K562 (cell line): ENCODE results near the gene PDHX. TPM values are rescaled to one million over a fixed set of nuclear protein-coding genes. Genes with fewer than 3 reads are reported as not detected.

ENCODE experiments used
- BRD9 ChIP-seq: fragments of 450-650 bp; IDR thresholded peaks from 2 replicates; pipeline ENCODE4 v1.6.1; 2018; ENCODE audit warnings: low read depth; ENCODE audit not compliant: partially characterized antibody
- CREB3L1 ChIP-seq: fragments of 450-650 bp; IDR thresholded peaks from 2 replicates; pipeline ENCODE4 v1.6.1; 2014; ENCODE audit warnings: low read depth, mild to moderate bottlenecking, moderate library complexity, borderline replicate concordance
- CTCFL ChIP-seq: IDR thresholded peaks from 2 replicates; pipeline ENCODE4 v1.6.1; 2011; ENCODE audit warnings: borderline replicate concordance, low read depth, mild to moderate bottlenecking, moderate library complexity, low read length; ENCODE audit not compliant: insufficient read depth, poor library complexity, severe bottlenecking
- DDX20 ChIP-seq: fragments of 450-650 bp; IDR thresholded peaks from 2 replicates; pipeline ENCODE4 v1.6.1; 2016; ENCODE audit warnings: missing genetic modification characterization, low read depth, mild to moderate bottlenecking, missing compliant biosample characterization, moderate library complexity
- DPF2 ChIP-seq: fragments of 450-650 bp; IDR thresholded peaks from 2 replicates; pipeline ENCODE4 v1.6.1; 2016
- GTF2F1 ChIP-seq: IDR thresholded peaks from 2 replicates; pipeline ENCODE4 v1.6.1; 2011; ENCODE audit warnings: low read depth, low read length, improper control_type of control experiment
- HIVEP1 ChIP-seq: fragments of 250-450 bp; sonication (Bioruptor Pico); IDR thresholded peaks from 2 replicates; pipeline ENCODE4 v1.4.0; 2020; ENCODE audit warnings: mild to moderate bottlenecking
- ID3 ChIP-seq, 2 experiments: fragments of 250-450 bp in 1 of 2; fragments of 450-650 bp in 1 of 2; sonication (Bioruptor Pico) in 1 of 2; IDR thresholded peaks; 2 replicates each; pipeline versions ENCODE4 v1.6.1 to v1.8.0; 2016 to 2021; ENCODE audit warnings: mild to moderate bottlenecking in 2 of 2, moderate library complexity in 2 of 2, missing compliant biosample characterization in 1 of 2, missing genetic modification characterization in 1 of 2
- LEF1 ChIP-seq: fragments of 450-650 bp; IDR thresholded peaks from 2 replicates; pipeline ENCODE4 v1.6.1; 2016; ENCODE audit warnings: mild to moderate bottlenecking
- NFXL1 ChIP-seq: fragments of 450-650 bp; formaldehyde crosslinking; IDR thresholded peaks from 2 replicates; pipeline ENCODE4 v1.4.0; 2021; ENCODE audit warnings: mild to moderate bottlenecking
- PML ChIP-seq: IDR thresholded peaks from 2 replicates; pipeline ENCODE4 v1.6.1; 2012; ENCODE audit warnings: low read length, inconsistent platforms
- PPARD ChIP-seq: fragments of 250-450 bp; sonication (Bioruptor Pico); IDR thresholded peaks from 2 replicates; pipeline ENCODE4 v1.8.0; 2022; ENCODE audit warnings: inconsistent platforms, mild to moderate bottlenecking, moderate library complexity
- RB1 ChIP-seq: fragments of 450-650 bp; IDR thresholded peaks from 2 replicates; pipeline ENCODE4 v1.6.1; 2017; ENCODE audit warnings: low read depth, mild to moderate bottlenecking
- RFX5 ChIP-seq: IDR thresholded peaks from 2 replicates; pipeline ENCODE4 v1.6.1; 2011; ENCODE audit warnings: low read depth, mild to moderate bottlenecking, improper control_type of control experiment, low read length
- TAF1 ChIP-seq: IDR thresholded peaks from 2 replicates; pipeline ENCODE4 v1.6.1; 2011; ENCODE audit warnings: mild to moderate bottlenecking, low read length, moderate library complexity; ENCODE audit not compliant: insufficient read depth, control insufficient read depth, severe bottlenecking; ENCODE audit errors: extremely low read depth
- TAF9B ChIP-seq: fragments of 450-650 bp; IDR thresholded peaks from 2 replicates; pipeline ENCODE4 v1.6.1; 2018; ENCODE audit warnings: mild to moderate bottlenecking; ENCODE audit not compliant: partially characterized antibody
- ZBED1 ChIP-seq: IDR thresholded peaks from 2 replicates; pipeline ENCODE4 v1.6.1; 2014
- ZNF217 ChIP-seq: sonication (generic); formaldehyde crosslinking; IDR thresholded peaks from 2 replicates; pipeline ENCODE4 v1.8.0; 2022; ENCODE audit warnings: mild to moderate bottlenecking, missing genetic modification reagents
- polyA plus RNA-seq, 8 experiments: library from polyadenylated mRNA; depleted of rRNA in 4 of 8; stranded (reverse) in 5 of 8; unstranded in 3 of 8; fragments of >200 nt; fragmentation: Nextera tagmentation in 2 of 8; fragmentation: Illumina TruSeq in 1 of 8; extraction: Ambion mirVana in 2 of 8; extraction: Trizol in 1 of 8; gene quantifications; 2 replicates each; pipeline versions ENCODE4 v1.2.1 to v1.2.3, GENCODE V29; 2011 to 2014; ENCODE audit warnings: inconsistent platforms in 1 of 8, missing spikeins in 1 of 8
- total RNA-seq, 7 experiments: library from RNA; depleted of rRNA in 6 of 7; stranded (reverse); fragments of >200 nt in 6 of 7; fragmentation: Illumina TruSeq in 2 of 7; extraction: Trizol in 2 of 7; gene quantifications; 2 replicates each; pipeline versions ENCODE4 v1.2.1 to v1.2.3, GENCODE V29; 2011 to 2021; ENCODE audit warnings: low replicate concordance in 1 of 7
- TF ChIP-seq, protein P1 (sequence below): sonication (generic); formaldehyde crosslinking; IDR thresholded peaks from 2 replicates; pipeline ENCODE4 v1.8.0; 2022; ENCODE audit warnings: missing genetic modification reagents, mild to moderate bottlenecking, borderline replicate concordance

PDHX gene
- total and polyA plus RNA-seq, 9 of the 15 experiments (the other 6 are each of a cell fraction or from before 2014, with no cell fraction given) = 20.8 to 43.5 (median 31.2) TPM

GRCh38 chr11:34916015-34916842 is at the start of gene PDHX, which contains the start of gene APIP (continued):
- TF ChIP-seq CTCFL = no peak
- TF ChIP-seq RB1 = peak; percentile 67
- no peak for TF ChIP-seq ZBED1
- 0 out of 2 replicates have a peak, but pooled peaks have one; percentile 47 for TF ChIP-seq CREB3L1
- TF ChIP-seq PML = peak; percentile 78
- TF ChIP-seq DPF2 = 0 out of 2 replicates have a peak, but pooled peaks have one; percentile 40
- no peak for TF ChIP-seq PPARD (CRISPR knock-in tag)
- no peak for TF ChIP-seq DDX20 (tag)
- TF ChIP-seq HIVEP1 (CRISPR knock-in tag) = no peak
- peak; percentile 81 for TF ChIP-seq TAF1
- TF ChIP-seq NFXL1 (CRISPR knock-in tag) = no peak
- TF ChIP-seq GTF2F1 = no peak; the same call in 1 of the 2 replicates
- TF ChIP-seq LEF1 = no peak
- TF ChIP-seq, protein P1, sequence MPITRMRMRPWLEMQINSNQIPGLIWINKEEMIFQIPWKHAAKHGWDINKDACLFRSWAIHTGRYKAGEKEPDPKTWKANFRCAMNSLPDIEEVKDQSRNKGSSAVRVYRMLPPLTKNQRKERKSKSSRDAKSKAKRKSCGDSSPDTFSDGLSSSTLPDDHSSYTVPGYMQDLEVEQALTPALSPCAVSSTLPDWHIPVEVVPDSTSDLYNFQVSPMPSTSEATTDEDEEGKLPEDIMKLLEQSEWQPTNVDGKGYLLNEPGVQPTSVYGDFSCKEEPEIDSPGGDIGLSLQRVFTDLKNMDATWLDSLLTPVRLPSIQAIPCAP (CRISPR knock-in tag) = no peak
- TF ChIP-seq ZNF217 (CRISPR knock-in tag) = no peak
- no peak for TF ChIP-seq RFX5
- peak; percentile 69 for TF ChIP-seq TAF9B
- no peak for TF ChIP-seq ID3 (CRISPR knock-in tag; IDR thresholded peaks at IDR 0.05)
- peak; percentile 49; the same call in 1 of the 2 replicates for TF ChIP-seq ID3 (tag; IDR thresholded peaks at IDR 0.05)
- TF ChIP-seq BRD9 = peak; percentile 78
